Cerebellar nuclear complex (tissue), 1 donor: ENCODE results near the gene EPHA7.

Experiments used
- DNase-seq, 2 experiments: peaks; one replicate each; lab custom pipeline; 2025; lab: John Stamatoyannopoulos, UW

Gene EPHA7

DNA sequence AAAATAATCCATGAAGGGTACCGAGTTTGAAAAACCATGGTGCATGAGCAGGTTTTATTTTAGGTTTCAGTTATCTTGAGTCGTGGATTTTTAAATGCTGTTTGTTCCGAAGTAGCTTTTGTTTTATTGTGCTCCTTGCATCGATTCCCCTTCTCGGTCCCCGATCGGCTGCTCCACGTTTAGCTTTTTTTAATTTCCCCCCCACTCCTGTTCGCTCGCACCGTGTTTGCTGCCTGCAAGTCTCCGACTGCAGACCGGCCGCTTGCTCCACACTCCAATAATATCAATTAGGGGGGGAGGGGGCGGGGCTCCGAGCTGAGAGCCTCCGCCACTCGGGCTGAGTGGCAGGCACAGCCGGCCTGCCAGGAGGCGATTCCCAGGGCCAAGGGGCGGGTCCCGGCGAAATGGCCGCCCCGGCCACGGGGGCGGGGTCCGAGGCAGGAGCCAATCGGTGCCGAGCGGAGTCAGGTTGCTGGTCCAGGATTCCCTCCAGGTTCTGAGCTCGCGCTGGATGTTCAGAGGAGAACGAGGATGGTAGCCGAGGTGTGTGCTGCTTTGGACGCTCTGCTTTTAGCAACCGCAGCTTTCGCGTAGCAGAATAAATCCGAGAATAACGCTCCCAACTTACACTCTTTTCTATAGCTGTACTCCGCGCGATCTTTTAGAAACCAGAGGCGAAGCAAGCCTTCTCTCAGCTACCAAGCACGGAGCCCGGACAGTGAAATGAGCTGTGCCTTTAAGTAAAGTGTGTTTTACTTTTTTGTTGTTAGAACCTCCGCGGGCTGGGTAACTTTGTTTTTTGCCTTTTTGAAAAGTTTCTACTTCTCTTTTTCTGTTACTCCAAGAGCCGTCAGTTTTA is at the start of gene EPHA7:
TSS of gene EPHA7 (minus strand) at position 256 of the 859 bp plus-strand sequence. CDS start at position 38, 218 bp downstream.
- DNase-seq: peak; percentile 98

DNA sequence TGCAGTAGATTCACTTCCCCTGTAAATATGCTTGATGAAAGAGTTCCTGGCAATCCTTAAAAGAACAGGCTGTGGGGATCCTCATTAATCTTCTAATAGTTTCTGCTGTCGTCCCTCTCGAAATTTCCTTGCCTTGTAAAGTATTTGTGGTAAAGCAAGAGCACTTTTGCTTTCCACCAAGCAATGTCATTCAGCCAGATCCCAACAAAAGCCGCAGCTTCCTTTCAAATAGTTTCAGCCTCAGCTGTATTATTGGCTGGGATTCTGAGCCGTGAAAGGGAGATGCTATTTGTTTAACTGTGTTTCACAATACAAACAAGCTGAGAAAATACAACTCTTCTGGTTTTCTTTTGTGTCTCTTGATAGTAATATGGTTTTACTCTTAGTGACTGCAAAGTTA is 48.9 kb upstream of the EPHA7 start:
- DNase-seq: no peak

GRCh38 chr6:93454533-93454932 is 35.2 kb upstream of the EPHA7 start:
- DNase-seq: no peak

DNA sequence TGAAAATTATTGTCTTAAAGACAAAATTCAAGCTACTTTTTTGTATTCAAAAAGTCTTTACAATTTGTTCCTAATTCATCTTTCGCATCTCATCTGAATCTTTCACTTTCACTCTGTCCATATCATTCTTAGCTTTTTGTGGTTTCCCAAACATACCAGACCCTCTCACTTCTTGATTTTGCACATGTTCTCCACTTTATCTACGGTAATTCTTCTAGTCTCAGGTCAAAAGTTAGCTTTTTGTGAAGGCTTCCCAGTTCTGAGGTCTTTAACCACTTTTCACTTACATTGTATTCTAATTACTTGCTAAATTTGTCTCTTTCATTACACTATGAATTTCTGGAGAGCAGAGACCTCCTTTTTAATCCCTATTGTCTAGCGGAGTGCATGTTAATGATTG is 34.6 kb upstream of the EPHA7 start:
- DNase-seq: no peak

- no peak for DNase-seq
Observed at GRCh38 chr6:93447874-93448273, 28.5 kb upstream of the EPHA7 start.

DNA sequence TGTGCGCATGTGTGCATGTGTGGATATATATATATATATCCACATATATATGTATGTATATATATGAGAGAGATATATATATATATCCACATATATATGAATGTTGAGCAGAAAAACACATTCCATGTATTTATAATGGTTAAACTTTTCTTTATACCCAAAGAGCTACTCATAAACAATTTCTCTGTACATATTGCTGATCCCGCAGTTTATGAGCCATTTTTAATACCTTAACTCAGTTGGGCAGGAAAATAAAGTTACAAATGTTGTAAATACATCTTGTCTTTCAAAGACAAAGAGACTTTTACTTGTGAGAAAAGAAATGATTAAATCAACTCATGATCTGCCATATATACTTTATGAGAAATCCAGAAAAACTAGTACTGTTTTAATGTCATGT is 18.1 kb upstream of the EPHA7 start:
- no peak for DNase-seq

GRCh38 chr6:93433592-93433991 is 14.2 kb upstream of the EPHA7 start:
- no peak for DNase-seq

GRCh38 chr6:93424303-93425064 is 5.1 kb upstream of the EPHA7 start:
- DNase-seq: no peak

DNA sequence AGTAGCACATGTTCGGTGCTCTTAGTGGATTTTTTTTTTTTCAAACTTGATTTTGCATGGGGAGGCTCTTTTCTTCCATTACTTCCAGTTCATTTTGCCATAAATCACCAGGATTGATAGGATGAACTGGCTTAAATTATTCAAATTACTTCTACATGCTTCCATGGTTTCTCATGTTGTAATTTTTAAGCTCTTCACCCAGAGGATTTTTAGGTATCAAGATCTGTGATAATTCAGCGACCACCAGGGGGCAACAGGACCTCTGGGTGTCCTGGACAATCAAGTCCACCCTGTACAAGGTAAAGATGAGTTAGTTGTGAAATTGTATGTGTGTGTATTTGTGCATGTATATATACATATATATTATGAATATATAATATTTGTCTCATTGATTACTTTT is 4.2 kb upstream of the EPHA7 start:
- no peak for DNase-seq

GRCh38 chr6:93420163-93420795 is 920 bp upstream of the EPHA7 start:
- no peak for DNase-seq

DNA sequence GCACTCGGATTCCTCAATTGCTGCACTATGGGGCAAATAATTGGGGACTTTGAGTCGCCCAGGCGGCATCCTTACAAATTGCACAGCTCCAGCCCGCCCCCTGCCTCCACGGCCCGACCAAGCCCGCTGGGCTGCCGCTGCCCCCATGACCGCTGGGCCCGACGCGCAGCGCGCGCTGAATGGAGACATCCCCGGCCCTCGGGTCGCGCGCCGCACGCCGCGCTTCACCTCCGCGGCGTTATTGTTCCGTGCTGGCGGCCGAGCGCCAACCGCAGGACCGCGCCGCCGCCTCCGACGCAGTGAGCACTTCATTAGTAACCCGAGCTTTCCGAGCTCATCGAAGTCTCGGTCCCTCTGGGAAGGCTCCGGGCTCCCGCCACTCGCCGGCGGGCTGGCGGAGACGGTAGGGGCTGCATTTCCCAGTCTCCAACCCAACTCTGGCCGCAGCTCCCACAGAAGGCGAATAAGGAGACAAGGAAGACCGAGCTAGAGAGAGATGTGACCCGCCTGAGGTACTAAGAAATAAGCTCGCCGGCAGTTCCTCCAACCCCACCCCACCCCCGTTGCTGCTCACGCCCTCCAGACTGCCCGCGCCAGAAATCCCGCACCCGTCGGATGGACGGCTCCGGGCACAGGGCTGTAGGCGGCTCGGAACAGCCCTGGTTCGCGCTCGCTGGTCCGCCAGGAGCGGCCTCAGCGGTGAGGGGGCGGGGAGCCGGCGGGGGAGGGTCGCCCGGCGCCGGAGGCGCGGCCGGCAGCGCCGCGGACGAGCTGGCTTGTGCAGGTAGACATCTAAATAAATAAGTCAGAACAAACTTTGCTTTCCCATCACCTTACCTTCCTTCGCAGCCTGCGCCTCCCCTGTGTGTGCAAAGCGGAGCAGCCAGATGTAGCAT is 703 bp downstream of the EPHA7 start:
- DNase-seq: no peak

- no peak for DNase-seq
Observed at GRCh38 chr6:93418033-93418407, 1.3 kb downstream of the EPHA7 start.

- no peak for DNase-seq
Observed at GRCh38 chr6:93417421-93418013, 1.8 kb downstream of the EPHA7 start.

- DNase-seq: no peak
Observed at GRCh38 chr6:93416571-93417420, 2.6 kb downstream of the EPHA7 start.

GRCh38 chr6:93413190-93413589 is 6.2 kb downstream of the EPHA7 start:
- no peak for DNase-seq

GRCh38 chr6:93412452-93412851 is 6.9 kb downstream of the EPHA7 start:
- no peak for DNase-seq

DNA sequence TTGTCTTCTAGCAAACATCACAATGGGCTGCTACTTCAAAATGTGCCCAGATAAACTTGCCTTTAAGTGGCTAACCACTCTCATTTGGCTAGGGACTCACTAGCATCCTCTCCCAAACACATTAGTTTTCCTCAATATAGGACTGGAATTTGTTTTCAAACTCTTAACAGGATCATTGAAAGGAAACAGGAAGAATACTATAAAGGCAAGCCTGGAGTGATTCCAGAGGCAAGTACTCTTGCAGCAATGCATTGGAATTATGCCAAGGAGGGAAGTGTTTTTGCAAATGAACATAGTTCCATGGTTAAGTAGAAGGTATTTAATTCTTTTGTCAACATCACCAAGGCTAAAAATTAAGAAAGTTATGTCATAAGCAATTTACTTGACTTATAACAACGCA is 12.2 kb downstream of the EPHA7 start:
- DNase-seq: no peak

DNA sequence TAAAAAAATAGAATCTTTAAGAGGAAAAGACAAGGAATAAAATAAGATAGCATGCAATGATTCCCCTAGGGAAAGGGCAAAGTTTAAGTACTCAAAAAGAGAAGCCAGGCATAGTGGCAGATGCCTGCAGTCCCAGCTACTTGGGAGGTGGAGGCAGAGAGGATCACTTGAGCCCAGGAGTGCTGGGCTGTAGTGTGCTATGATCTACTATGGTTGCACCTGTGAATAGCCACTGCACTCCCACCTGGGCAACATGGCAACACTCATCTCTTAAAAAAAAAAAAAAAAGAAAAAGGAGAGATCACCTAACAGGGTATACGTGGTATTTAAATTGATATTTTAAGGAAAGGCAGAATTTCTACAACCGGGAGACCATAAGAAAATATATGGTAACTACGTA is 16.0 kb downstream of the EPHA7 start:
- no peak for DNase-seq

GRCh38 chr6:93398723-93399122 is 20.6 kb downstream of the EPHA7 start:
- DNase-seq: no peak

DNA sequence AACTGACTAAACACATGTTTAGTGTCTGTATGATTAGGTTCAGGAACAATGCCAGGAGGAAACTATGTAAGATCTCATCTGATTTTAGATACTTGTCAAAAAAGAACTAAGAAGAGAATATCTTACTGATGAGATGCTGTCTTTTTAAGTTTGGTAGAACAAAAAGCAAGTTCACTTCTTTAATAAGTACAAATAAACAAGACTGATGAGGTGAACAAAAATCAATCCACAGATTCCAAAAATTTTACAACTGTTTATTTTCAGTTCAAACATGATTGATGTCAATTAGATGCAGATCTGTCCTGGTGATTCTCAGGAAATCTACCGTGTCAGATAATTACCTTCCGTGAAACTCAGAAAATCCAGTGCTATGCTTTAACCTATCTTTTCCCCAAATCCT is 24.9 kb downstream of the EPHA7 start:
- no peak for DNase-seq
